ENCODE data around the gene IQCK.

Gene IQCK

DNA sequence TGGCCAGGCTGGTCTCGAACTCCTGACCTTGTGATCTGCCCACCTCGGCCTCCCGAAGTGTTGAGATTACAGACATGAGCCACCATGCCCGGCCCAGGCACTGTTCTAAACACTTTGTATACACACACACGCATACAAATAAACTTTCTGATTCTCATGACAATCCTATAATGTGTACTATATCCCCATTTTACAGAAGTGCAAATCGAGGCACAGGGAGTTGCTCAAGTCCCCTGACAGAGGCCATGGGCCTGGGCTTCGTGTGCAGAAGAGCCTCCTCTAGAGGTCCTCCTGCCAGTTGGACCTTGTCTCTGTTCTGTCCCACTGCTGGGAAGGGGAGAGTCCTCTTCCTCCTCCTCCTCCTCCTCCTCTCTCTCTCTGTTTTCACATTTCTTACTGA, 176.5 kb downstream of the IQCK start:
- peaks cover 4% of the 10 kb centered on the region for H3K9me3 ChIP-seq (ENCODE audit: control insufficient read depth, low read length)
- H3K23ac ChIP-seq (ENCODE audit: low read length in 2 of 2) = no peak overlapping the region
- no peak overlapping the region for H3K4me2 ChIP-seq (ENCODE audit: low read length, poor library complexity, severe bottlenecking)
- H3K4ac ChIP-seq (ENCODE audit: low read depth in 1 of 2, low read length in 2 of 2) = no peak overlapping the region
- H2BK15ac ChIP-seq (ENCODE audit: low read depth, poor library complexity, severe bottlenecking) = no peak overlapping the region
- no peak overlapping the region for H3K4me3 ChIP-seq (ENCODE audit: insufficient read depth in 1 of 2, low read depth in 1 of 2, low read length in 2 of 2)
- H2AFZ ChIP-seq (ENCODE audit: low read depth, low read length) = no peak overlapping the region
- H4K91ac ChIP-seq (ENCODE audit: low read length) = no peak overlapping the region
- no peak overlapping the region for H2BK12ac ChIP-seq (ENCODE audit: low read length in 2 of 2)
- no peaks in the 10 kb centered on the region for H3K79me1 ChIP-seq (replicated peaks; ENCODE audit: low read length, poor library complexity, severe bottlenecking)
- H3K36me3 ChIP-seq (ENCODE audit: control insufficient read depth in 1 of 2, insufficient read depth in 2 of 2, low read depth in 1 of 2, low read length in 2 of 2) = no peaks in the 10 kb centered on the region
- DNase-seq = no peak
- no peak overlapping the region for H2BK120ac ChIP-seq (ENCODE audit: low read depth, low read length)
- H2BK5ac ChIP-seq (ENCODE audit: low read depth, low read length, poor library complexity, severe bottlenecking) = no peak overlapping the region
- H3K14ac ChIP-seq (ENCODE audit: low read length in 2 of 2) = peak overlapping the region in 1 of 2 experiments; percentile 23
- no peak overlapping the region for H3K9ac ChIP-seq (ENCODE audit: low read length)
- 74% methylated on average over 7 of the region's 7 CpGs for WGBS
- H3K4me1 ChIP-seq (ENCODE audit: control insufficient read depth, insufficient read depth, low read depth, low read length) = peaks cover 2% of the 10 kb centered on the region
- no peak overlapping the region for H3K18ac ChIP-seq (ENCODE audit: low read depth in 1 of 2, low read length in 2 of 2)
- H2AK5ac ChIP-seq (ENCODE audit: low read length, severe bottlenecking) = no peak overlapping the region
- H3K27ac ChIP-seq (ENCODE audit: low read length, poor library complexity, severe bottlenecking) = no peak overlapping the region
- H3K27me3 ChIP-seq (ENCODE audit: control insufficient read depth in 1 of 2, insufficient read depth in 1 of 2, low read length in 2 of 2) = peaks cover 18 to 40% of the 10 kb centered on the region in 2 experiments
- no peak overlapping the region for H4K8ac ChIP-seq (ENCODE audit: low read length)

DNA sequence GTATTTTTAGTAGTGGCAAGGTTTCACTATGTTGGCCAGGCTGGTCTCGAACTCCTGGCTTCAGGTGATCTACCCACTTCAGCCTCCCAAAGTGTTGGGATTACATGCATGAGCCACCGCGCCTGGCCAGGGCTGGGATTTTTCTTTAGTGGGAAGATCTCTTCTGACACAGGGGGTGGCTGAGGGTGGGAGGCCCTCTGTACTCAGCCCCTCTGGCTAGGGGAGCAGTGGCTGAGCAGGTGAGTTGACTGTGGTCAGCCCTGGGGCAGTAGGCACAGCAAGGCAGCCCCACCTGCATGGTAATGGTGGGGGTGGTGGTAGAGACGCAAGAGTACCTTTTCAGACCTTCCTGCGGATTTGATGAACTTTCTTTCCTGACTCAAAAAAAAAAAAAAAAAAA, 178.9 kb downstream of the IQCK start:
- Histone ChIP-seq H3K27ac (ENCODE audit: low read length, poor library complexity, severe bottlenecking) (no peak overlapping the region), H3K27me3 (ENCODE audit: control insufficient read depth in 1 of 2, insufficient read depth in 1 of 2, low read length in 2 of 2) (peaks cover 18 to 35% of the 10 kb centered on the region in 2 experiments), H4K91ac (ENCODE audit: low read length) (no peak overlapping the region), H2AFZ (ENCODE audit: low read depth, low read length) (no peak overlapping the region), H2AK5ac (ENCODE audit: low read length, severe bottlenecking) (no peak overlapping the region), H3K36me3 (ENCODE audit: control insufficient read depth in 1 of 2, insufficient read depth in 2 of 2, low read depth in 1 of 2, low read length in 2 of 2) (no peaks in the 10 kb centered on the region), H4K8ac (ENCODE audit: low read length) (no peak overlapping the region), H2BK15ac (ENCODE audit: low read depth, poor library complexity, severe bottlenecking) (no peak overlapping the region), H3K4ac (ENCODE audit: low read depth in 1 of 2, low read length in 2 of 2) (no peak overlapping the region), H3K4me3 (ENCODE audit: insufficient read depth in 1 of 2, low read depth in 1 of 2, low read length in 2 of 2) (no peak overlapping the region), H2BK12ac (ENCODE audit: low read length in 2 of 2) (no peak overlapping the region), H3K4me2 (ENCODE audit: low read length, poor library complexity, severe bottlenecking) (no peak overlapping the region), H2BK120ac (ENCODE audit: low read depth, low read length) (no peak overlapping the region), H3K79me1 (replicated peaks; ENCODE audit: low read length, poor library complexity, severe bottlenecking) (no peaks in the 10 kb centered on the region), H3K4me1 (ENCODE audit: control insufficient read depth, insufficient read depth, low read depth, low read length) (peaks cover 2% of the 10 kb centered on the region), H3K23ac (ENCODE audit: low read length in 2 of 2) (no peak overlapping the region), H3K9me3 (ENCODE audit: control insufficient read depth, low read length) (no peaks in the 10 kb centered on the region), H3K9ac (ENCODE audit: low read length) (no peak overlapping the region), H2BK5ac (ENCODE audit: low read depth, low read length, poor library complexity, severe bottlenecking) (no peak overlapping the region), H3K18ac (ENCODE audit: low read depth in 1 of 2, low read length in 2 of 2) (no peak overlapping the region), H3K14ac (ENCODE audit: low read length in 2 of 2) (no peak overlapping the region)
- 83% methylated on average over 3 of the region's 5 CpGs for WGBS
- DNase-seq = no peak

- DNase-seq = no peak
- no peak overlapping the region for H2BK120ac ChIP-seq (ENCODE audit: low read depth, low read length)
- H2AK5ac ChIP-seq (ENCODE audit: low read length, severe bottlenecking) = no peak overlapping the region
- H2BK12ac ChIP-seq (ENCODE audit: low read length in 2 of 2) = no peak overlapping the region
- H3K14ac ChIP-seq (ENCODE audit: low read length in 2 of 2) = no peak overlapping the region
- no peak overlapping the region for H3K27ac ChIP-seq (ENCODE audit: low read length, poor library complexity, severe bottlenecking)
- no peak overlapping the region for H3K9ac ChIP-seq (ENCODE audit: low read length)
- H4K91ac ChIP-seq (ENCODE audit: low read length) = no peak overlapping the region
- H3K9me3 ChIP-seq (ENCODE audit: control insufficient read depth, low read length) = no peaks in the 10 kb centered on the region
- no peak overlapping the region for H2AFZ ChIP-seq (ENCODE audit: low read depth, low read length)
- no peaks in the 10 kb centered on the region for H3K36me3 ChIP-seq (ENCODE audit: control insufficient read depth in 1 of 2, insufficient read depth in 2 of 2, low read depth in 1 of 2, low read length in 2 of 2)
- no peak overlapping the region for H2BK5ac ChIP-seq (ENCODE audit: low read depth, low read length, poor library complexity, severe bottlenecking)
- no peak overlapping the region for H4K8ac ChIP-seq (ENCODE audit: low read length)
- H3K27me3 ChIP-seq (ENCODE audit: control insufficient read depth in 1 of 2, insufficient read depth in 1 of 2, low read length in 2 of 2) = peaks cover 18 to 26% of the 10 kb centered on the region in 2 experiments
- H3K4me2 ChIP-seq (ENCODE audit: low read length, poor library complexity, severe bottlenecking) = no peak overlapping the region
- peaks cover 2% of the 10 kb centered on the region for H3K4me1 ChIP-seq (ENCODE audit: control insufficient read depth, insufficient read depth, low read depth, low read length)
- H3K23ac ChIP-seq (ENCODE audit: low read length in 2 of 2) = no peak overlapping the region
- no peak overlapping the region for H2BK15ac ChIP-seq (ENCODE audit: low read depth, poor library complexity, severe bottlenecking)
- H3K79me1 ChIP-seq (replicated peaks; ENCODE audit: low read length, poor library complexity, severe bottlenecking) = no peaks in the 10 kb centered on the region
- WGBS = 77% methylated on average over 5 of the region's 5 CpGs
- H3K4ac ChIP-seq (ENCODE audit: low read depth in 1 of 2, low read length in 2 of 2) = no peak overlapping the region
- H3K18ac ChIP-seq (ENCODE audit: low read depth in 1 of 2, low read length in 2 of 2) = no peak overlapping the region
- H3K4me3 ChIP-seq (ENCODE audit: insufficient read depth in 1 of 2, low read depth in 1 of 2, low read length in 2 of 2) = no peak overlapping the region
Observed at GRCh38 chr16:19898166-19898565, 180.1 kb downstream of the IQCK start.

GRCh38 chr16:19898924-19899604, 181.0 kb downstream of the IQCK start:
- peak overlapping the region in 1 of 2 experiments; percentile 76 for H3K14ac ChIP-seq (ENCODE audit: low read length in 2 of 2)
- H3K4me1 ChIP-seq (ENCODE audit: control insufficient read depth, insufficient read depth, low read depth, low read length) = peaks cover 2% of the 10 kb centered on the region
- H3K9me3 ChIP-seq (ENCODE audit: control insufficient read depth, low read length) = no peaks in the 10 kb centered on the region
- no peak overlapping the region for H3K4me3 ChIP-seq (ENCODE audit: insufficient read depth in 1 of 2, low read depth in 1 of 2, low read length in 2 of 2)
- peak overlapping the region in 1 of 2 experiments; percentile 94 for H3K23ac ChIP-seq (ENCODE audit: low read length in 2 of 2)
- peaks cover 18 to 26% of the 10 kb centered on the region in 2 experiments for H3K27me3 ChIP-seq (ENCODE audit: control insufficient read depth in 1 of 2, insufficient read depth in 1 of 2, low read length in 2 of 2)
- 20% methylated on average over 9 of the region's 13 CpGs for WGBS
- H3K4me2 ChIP-seq (ENCODE audit: low read length, poor library complexity, severe bottlenecking) = no peak overlapping the region
- no peak overlapping the region for H2BK12ac ChIP-seq (ENCODE audit: low read length in 2 of 2)
- no peak overlapping the region for H3K27ac ChIP-seq (ENCODE audit: low read length, poor library complexity, severe bottlenecking)
- H3K18ac ChIP-seq (ENCODE audit: low read depth in 1 of 2, low read length in 2 of 2) = no peak overlapping the region
- H2BK120ac ChIP-seq (ENCODE audit: low read depth, low read length) = no peak overlapping the region
- H2AFZ ChIP-seq (ENCODE audit: low read depth, low read length) = peak overlapping the region; percentile 48
- H4K91ac ChIP-seq (ENCODE audit: low read length) = no peak overlapping the region
- H2AK5ac ChIP-seq (ENCODE audit: low read length, severe bottlenecking) = no peak overlapping the region
- no peak overlapping the region for H4K8ac ChIP-seq (ENCODE audit: low read length)
- H2BK15ac ChIP-seq (ENCODE audit: low read depth, poor library complexity, severe bottlenecking) = no peak overlapping the region
- H3K4ac ChIP-seq (ENCODE audit: low read depth in 1 of 2, low read length in 2 of 2) = no peak overlapping the region
- DNase-seq = peak; percentile 63
- H2BK5ac ChIP-seq (ENCODE audit: low read depth, low read length, poor library complexity, severe bottlenecking) = no peak overlapping the region
- no peak overlapping the region for H3K9ac ChIP-seq (ENCODE audit: low read length)
- H3K36me3 ChIP-seq (ENCODE audit: control insufficient read depth in 1 of 2, insufficient read depth in 2 of 2, low read depth in 1 of 2, low read length in 2 of 2) = no peaks in the 10 kb centered on the region
- no peaks in the 10 kb centered on the region for H3K79me1 ChIP-seq (replicated peaks; ENCODE audit: low read length, poor library complexity, severe bottlenecking)

Measured in mesenchymal stem cell (in vitro differentiated cells and primary cell).